B cell (primary cell): Measurements from ENCODE around the gene TMEM80. TPM values are rescaled to one million over a fixed set of nuclear protein-coding genes. Genes with fewer than 3 reads are reported as not detected.

Experiments used
- ATAC-seq: fragments of 200-7000 bp; cut with Tn5 transposase; one replicate; pipeline ENCODE4 v1.10.0; 2021; ENCODE audit warnings: low read depth, mild to moderate bottlenecking, moderate number of reproducible peaks, moderate library complexity
- CTCF ChIA-PET: fragments of 350-600 bp; sonication (Branson Sonifier 250); formaldehyde crosslinking; loops from one replicate; lab custom pipeline; 2021; ENCODE audit warnings: antibody characterized with exemption, inconsistent platforms; lab: Charles Lee
- POLR2A ChIA-PET: fragments of 350-600 bp; sonication (Branson Sonifier 250); formaldehyde crosslinking; loops from one replicate; lab custom pipeline; 2021; ENCODE audit warnings: antibody characterized with exemption; lab: Charles Lee
- DNase-seq: peaks from one replicate; pipeline ENCODE4 v3.0.0; 2013
- H2AFZ ChIP-seq: 2 replicates; pipeline ENCODE4 v1.6.1; 2012; ENCODE audit warnings: mild to moderate bottlenecking, low read depth, low read length; ENCODE audit not compliant: insufficient read depth, poor library complexity, severe bottlenecking
- H3K27ac ChIP-seq, 2 donors: 1 replicate in 1 of 2; 2 replicates in 1 of 2; pipeline ENCODE4 v1.5.1; 2012 to 2013; ENCODE audit warnings: low read length in 2 of 2, mild to moderate bottlenecking in 2 of 2, moderate library complexity in 1 of 2
- H3K27me3 ChIP-seq, 4 experiments: fragments of 200-600 bp in 1 of 4; sonication (generic) in 1 of 4; replicated peaks in 1 of 4; 1 replicate in 2 of 4; 2 replicates in 2 of 4; pipeline versions ENCODE4 v1.6.1 to v1.7.0; 2013 to 2016; ENCODE audit warnings: low read length in 3 of 4, mild to moderate bottlenecking in 2 of 4, mixed read lengths in 1 of 4, moderate library complexity in 1 of 4; ENCODE audit not compliant: insufficient read depth in 4 of 4, control insufficient read depth in 3 of 4; ENCODE audit errors: control extremely low read depth in 1 of 4
- H3K36me3 ChIP-seq, 2 experiments: replicated peaks in 1 of 2; 1 replicate in 1 of 2; 2 replicates in 1 of 2; pipeline versions ENCODE4 v1.6.1 to v1.7.1; 2013; ENCODE audit warnings: low read length in 1 of 2; ENCODE audit not compliant: insufficient read depth in 2 of 2, control insufficient read depth in 1 of 2; ENCODE audit errors: control extremely low read depth in 1 of 2, extremely low read depth in 1 of 2
- H3K4me1 ChIP-seq, 2 donors: fragments of 200-600 bp in 1 of 2; sonication (generic) in 1 of 2; 1 replicate in 1 of 2; 2 replicates in 1 of 2; pipeline versions ENCODE4 v1.5.1 to v1.6.1; 2013 to 2017; ENCODE audit warnings: low read length in 2 of 2; ENCODE audit not compliant: control insufficient read depth in 2 of 2, insufficient read depth in 2 of 2
- H3K4me2 ChIP-seq: replicated peaks from 2 replicates; pipeline ENCODE3; 2012; ENCODE audit warnings: mild to moderate bottlenecking, low read depth, low read length; ENCODE audit not compliant: poor library complexity, severe bottlenecking
- H3K4me3 ChIP-seq, 5 experiments: fragments of 200-600 bp in 1 of 5; sonication (generic) in 1 of 5; 1 replicate in 3 of 5; 2 replicates in 2 of 5; pipeline versions ENCODE4 v1.5.1 to v1.7.0; 2011 to 2016; ENCODE audit warnings: low read length in 4 of 5, mild to moderate bottlenecking in 4 of 5, low read depth in 2 of 5, control low read depth in 1 of 5, moderate library complexity in 1 of 5; ENCODE audit not compliant: insufficient read depth in 1 of 5; ENCODE audit errors: control extremely low read depth in 1 of 5, extremely low read depth in 1 of 5
- H3K79me2 ChIP-seq: fragments of 200-600 bp; sonication (generic); one replicate; pipeline ENCODE4 v1.6.0; 2016; ENCODE audit warnings: low read length; ENCODE audit not compliant: control insufficient read depth, insufficient read depth
- H3K9ac ChIP-seq: fragments of 200-600 bp; sonication (generic); 2 replicates; pipeline ENCODE4 v1.6.1; 2017; ENCODE audit warnings: mild to moderate bottlenecking, low read length, moderate library complexity
- H3K9me3 ChIP-seq, 3 donors: one replicate each; pipeline versions ENCODE4 v1.6.1 to v1.7.1; 2013; ENCODE audit warnings: low read length in 2 of 3; ENCODE audit not compliant: control insufficient read depth in 2 of 3, insufficient read depth in 1 of 3; ENCODE audit errors: control extremely low read depth in 1 of 3
- H4K20me1 ChIP-seq: 2 replicates; pipeline ENCODE4 v1.6.0; 2012; ENCODE audit warnings: mild to moderate bottlenecking, low read length; ENCODE audit not compliant: insufficient read depth, control insufficient read depth, poor library complexity, severe bottlenecking
- H3K27ac Mint-ChIP-seq: one replicate; pipeline ENCODE4 v1.8.0; 2021; ENCODE audit warnings: mixed read lengths
- H3K27me3 Mint-ChIP-seq: one replicate; pipeline ENCODE4 v1.8.0; 2021; ENCODE audit warnings: mixed read lengths
- H3K4me1 Mint-ChIP-seq: one replicate; pipeline ENCODE4 v1.8.0; 2021; ENCODE audit warnings: mixed read lengths
- H3K4me3 Mint-ChIP-seq: one replicate; pipeline ENCODE4 v1.8.0; 2021; ENCODE audit warnings: mixed read lengths
- H3K9me3 Mint-ChIP-seq: one replicate; pipeline ENCODE4 v1.8.0; 2022; ENCODE audit warnings: mixed read lengths; ENCODE audit not compliant: insufficient read depth
- CTCF ChIP-seq: fragments of 200-600 bp; IDR thresholded peaks from one replicate; pipeline ENCODE4 v1.8.0; 2022; ENCODE audit warnings: antibody characterized with exemption, mild to moderate bottlenecking
- EZH2 ChIP-seq: IDR thresholded peaks from 2 replicates; pipeline ENCODE4 v1.6.1; 2012; ENCODE audit warnings: borderline replicate concordance, low read depth, mild to moderate bottlenecking, moderate library complexity, low read length; ENCODE audit not compliant: insufficient read depth, poor library complexity, severe bottlenecking
- WGBS: methylation state at CpG from one replicate; pipeline ENCODE4 v1.1.5; 2013; ENCODE audit warnings: missing lambda C conversion rate; ENCODE audit not compliant: insufficient coverage; 5-methylcytosine and 5-hydroxymethylcytosine counted together
- intact Hi-C: fragments of 100-400 bp; cut with micrococcal nuclease; formaldehyde crosslinking; loops from one replicate; pipeline ENCODE4 v1.10.0; 2022
- polyA plus RNA-seq: library from polyadenylated mRNA; depleted of rRNA; stranded (reverse); fragments of >200 nt; gene quantifications from 2 replicates; pipeline ENCODE4 v1.2.3, GENCODE V29; 2012
- total RNA-seq, 2 donors: library from RNA; stranded (reverse); fragments of 120-200 nt in 1 of 2; gene quantifications; 1 replicate in 1 of 2; 2 replicates in 1 of 2; pipeline versions ENCODE4 v1.2.3 to v1.2.4, GENCODE V29; 2013 to 2022

TMEM80 gene
- total and polyA plus RNA-seq, 2 donors (not counting 1 experiment from before 2014, with no cell fraction given), result 72.5 to 84.1 TPM

GRCh38 chr11:656866-657265, 38.8 kb upstream of the TMEM80 start:
- H3K36me3 ChIP-seq, result peaks cover 0 to 18% of the 10 kb centered on the region in 2 experiments
- H3K27me3 ChIP-seq, result no peaks in the 10 kb centered on the region
- H3K9me3 ChIP-seq, result no peaks in the 10 kb centered on the region
- H3K4me1 ChIP-seq, result no peaks in the 10 kb centered on the region
- CTCF ChIA-PET, result no interaction called here
- H3K4me2 ChIP-seq, result no peak overlapping the region
- H2AFZ ChIP-seq, result no peak overlapping the region
- Mint-ChIP-seq H3K27ac (no peak overlapping the region), H3K27me3 (no peaks in the 10 kb centered on the region), H3K4me3 (no peak overlapping the region), H3K4me1 (peaks cover 3% of the 10 kb centered on the region), H3K9me3 (no peaks in the 10 kb centered on the region)
- TF ChIP-seq EZH2 (no peak), CTCF (no peak)
- ATAC-seq (no peak), DNase-seq (no peak)
- POLR2A ChIA-PET, result no interaction called here
- 97% methylated on average over 6 of the region's 7 CpGs for WGBS
- intact Hi-C loops, result no loop called here
- no peak overlapping the region for H3K9ac ChIP-seq
- peaks cover 7% of the 10 kb centered on the region for H4K20me1 ChIP-seq
- no peak overlapping the region for H3K4me3 ChIP-seq
- H3K27ac ChIP-seq, result no peak overlapping the region
- H3K79me2 ChIP-seq, result peaks cover 13% of the 10 kb centered on the region

- no peak overlapping the region for H3K4me2 ChIP-seq
- CTCF ChIA-PET, result no interaction called here
Measured at GRCh38 chr11:657691-658126, 37.9 kb upstream of the TMEM80 start.

More at GRCh38 chr11:657691-658126, 37.9 kb upstream of the TMEM80 start:
- Histone ChIP-seq H3K27ac (no peak overlapping the region), H3K9ac (no peak overlapping the region), H2AFZ (no peak overlapping the region), H3K27me3 (no peaks in the 10 kb centered on the region), H3K4me1 (no peaks in the 10 kb centered on the region), H3K9me3 (no peaks in the 10 kb centered on the region), H3K36me3 (peaks cover 0 to 18% of the 10 kb centered on the region in 2 experiments), H4K20me1 (peaks cover 15% of the 10 kb centered on the region), H3K4me3 (no peak overlapping the region), H3K79me2 (peaks cover 22% of the 10 kb centered on the region)
- WGBS, result 94% methylated on average over 11 of the region's 14 CpGs
- Mint-ChIP-seq H3K9me3 (no peaks in the 10 kb centered on the region), H3K4me3 (no peak overlapping the region), H3K27ac (no peak overlapping the region), H3K27me3 (no peaks in the 10 kb centered on the region), H3K4me1 (peaks cover 3% of the 10 kb centered on the region)
- intact Hi-C loops, result no loop called here
- DNase-seq, result no peak
- POLR2A ChIA-PET, result no interaction called here
- TF ChIP-seq EZH2 (no peak), CTCF (no peak)
- no peak for ATAC-seq
